ENCODE measurements around the gene MARCHF7. TPM values are rescaled to one million over a fixed set of nuclear protein-coding genes. Genes with fewer than 3 reads are reported as not detected.
"Not testable (repeated sequence)": the region's sequence is repeated elsewhere in the genome, so short reads cannot be mapped to it uniquely, and the experiment has no call there.

Gene MARCHF7
- total and polyA plus RNA-seq, 7 donors, result 51.2 to 104 (median 83.9) TPM

DNA sequence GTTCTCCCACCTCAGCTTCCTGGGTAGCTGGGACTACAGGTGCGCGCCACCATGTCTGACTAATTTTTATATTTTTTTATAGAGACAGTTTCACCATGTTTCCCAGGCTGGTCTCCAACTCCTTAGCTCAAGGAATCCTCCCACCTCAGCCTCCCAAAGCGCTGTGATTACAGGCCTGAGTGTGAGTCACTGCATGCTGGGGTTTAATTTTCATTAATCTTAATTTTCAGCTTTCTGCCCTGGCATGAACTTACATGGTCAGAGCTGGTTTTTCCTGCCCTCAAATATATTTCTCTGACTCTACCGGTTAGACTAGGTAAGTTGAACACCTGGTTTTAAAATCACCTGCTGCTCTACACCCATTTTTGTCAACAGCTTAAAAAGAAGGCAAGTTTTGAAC, 3.1 kb downstream of the MARCHF7 start:
- Histone ChIP-seq H3K4me1 (peaks cover 57% of the 10 kb centered on the region), H3K9me3 (no peaks in the 10 kb centered on the region), H3K27me3 (ENCODE audit: insufficient read depth in 3 of 3, low read length in 2 of 3) (no peaks in the 10 kb centered on the region), H3K4me3 (no peak overlapping the region), H3K27ac (peak overlapping the region; percentile 98), H3K36me3 (ENCODE audit: insufficient read depth in 1 of 2, low read depth in 1 of 2) (peaks cover 0 to 50% of the 10 kb centered on the region in 2 donors)
- TF ChIP-seq, protein P1, sequence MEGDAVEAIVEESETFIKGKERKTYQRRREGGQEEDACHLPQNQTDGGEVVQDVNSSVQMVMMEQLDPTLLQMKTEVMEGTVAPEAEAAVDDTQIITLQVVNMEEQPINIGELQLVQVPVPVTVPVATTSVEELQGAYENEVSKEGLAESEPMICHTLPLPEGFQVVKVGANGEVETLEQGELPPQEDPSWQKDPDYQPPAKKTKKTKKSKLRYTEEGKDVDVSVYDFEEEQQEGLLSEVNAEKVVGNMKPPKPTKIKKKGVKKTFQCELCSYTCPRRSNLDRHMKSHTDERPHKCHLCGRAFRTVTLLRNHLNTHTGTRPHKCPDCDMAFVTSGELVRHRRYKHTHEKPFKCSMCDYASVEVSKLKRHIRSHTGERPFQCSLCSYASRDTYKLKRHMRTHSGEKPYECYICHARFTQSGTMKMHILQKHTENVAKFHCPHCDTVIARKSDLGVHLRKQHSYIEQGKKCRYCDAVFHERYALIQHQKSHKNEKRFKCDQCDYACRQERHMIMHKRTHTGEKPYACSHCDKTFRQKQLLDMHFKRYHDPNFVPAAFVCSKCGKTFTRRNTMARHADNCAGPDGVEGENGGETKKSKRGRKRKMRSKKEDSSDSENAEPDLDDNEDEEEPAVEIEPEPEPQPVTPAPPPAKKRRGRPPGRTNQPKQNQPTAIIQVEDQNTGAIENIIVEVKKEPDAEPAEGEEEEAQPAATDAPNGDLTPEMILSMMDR (IDR thresholded peaks at IDR 0.05), result no peak
- intact Hi-C loops (cut with DNase I), result no loop called here
- ATAC-seq (no peak), DNase-seq (no peak)
- WGBS, 3 donors, result 91 to 93% (median 91%) methylated on average over 4 of the region's 4 CpGs

- ATAC-seq; intact Hi-C loops (cut with DNase I); H3K27me3 ChIP-seq (ENCODE audit: insufficient read depth in 3 of 3, low read length in 2 of 3); H3K4me3 ChIP-seq; DNase-seq; H3K9me3 ChIP-seq; H3K27ac ChIP-seq: not testable (repeated sequence)
- peaks cover 62% of the 10 kb centered on the region for H3K4me1 ChIP-seq
- H3K36me3 ChIP-seq (ENCODE audit: insufficient read depth in 1 of 2, low read depth in 1 of 2), result peaks cover 2 to 50% of the 10 kb centered on the region in 2 donors
- 95 to 97% (median 96%) methylated on average over 4 of the region's 4 CpGs for WGBS, 3 donors
Measured at GRCh38 chr2:159716409-159716808, 4.1 kb downstream of the MARCHF7 start.

GRCh38 chr2:159716857-159717256, 4.6 kb downstream of the MARCHF7 start:
- intact Hi-C loops (cut with DNase I), result no loop called here
- no peaks in the 10 kb centered on the region for H3K9me3 ChIP-seq
- no peaks in the 10 kb centered on the region for H3K27me3 ChIP-seq (ENCODE audit: insufficient read depth in 3 of 3, low read length in 2 of 3)
- H3K27ac ChIP-seq, result no peak overlapping the region
- ATAC-seq (no peak), DNase-seq (no peak)
- peaks cover 2 to 50% of the 10 kb centered on the region in 2 donors for H3K36me3 ChIP-seq (ENCODE audit: insufficient read depth in 1 of 2, low read depth in 1 of 2)
- peaks cover 65% of the 10 kb centered on the region for H3K4me1 ChIP-seq
- WGBS, 3 donors, result 68 to 72% (median 70%) methylated on average over 2 of the region's 2 CpGs
- no peak overlapping the region for H3K4me3 ChIP-seq
- TF ChIP-seq, protein P1 (IDR thresholded peaks at IDR 0.05), result no peak

- peaks cover 2 to 45% of the 10 kb centered on the region in 2 donors for H3K36me3 ChIP-seq (ENCODE audit: insufficient read depth in 1 of 2, low read depth in 1 of 2)
- no peak overlapping the region for H3K27ac ChIP-seq
- 85 to 89% (median 88%) methylated on average over 10 of the region's 10 CpGs for WGBS, 3 donors
- DNase-seq (no peak), ATAC-seq (peak in 2 of 4 donors; percentile 54 to 65)
- peaks cover 60% of the 10 kb centered on the region for H3K4me1 ChIP-seq
- H3K9me3 ChIP-seq, result no peaks in the 10 kb centered on the region
- intact Hi-C loops (cut with DNase I), result no loop called here
- no peaks in the 10 kb centered on the region for H3K27me3 ChIP-seq (ENCODE audit: insufficient read depth in 3 of 3, low read length in 2 of 3)
- TF ChIP-seq, protein P1 (IDR thresholded peaks at IDR 0.05), result no peak
- H3K4me3 ChIP-seq, result no peak overlapping the region
Measured at GRCh38 chr2:159720676-159721075, 8.4 kb downstream of the MARCHF7 start.

- no peak for ATAC-seq
- no peaks in the 10 kb centered on the region for H3K9me3 ChIP-seq
- 91 to 99% (median 93%) methylated on average over 2 of the region's 2 CpGs for WGBS, 3 donors
Measured at GRCh38 chr2:159722580-159722979, 10.3 kb downstream of the MARCHF7 start.

DNA sequence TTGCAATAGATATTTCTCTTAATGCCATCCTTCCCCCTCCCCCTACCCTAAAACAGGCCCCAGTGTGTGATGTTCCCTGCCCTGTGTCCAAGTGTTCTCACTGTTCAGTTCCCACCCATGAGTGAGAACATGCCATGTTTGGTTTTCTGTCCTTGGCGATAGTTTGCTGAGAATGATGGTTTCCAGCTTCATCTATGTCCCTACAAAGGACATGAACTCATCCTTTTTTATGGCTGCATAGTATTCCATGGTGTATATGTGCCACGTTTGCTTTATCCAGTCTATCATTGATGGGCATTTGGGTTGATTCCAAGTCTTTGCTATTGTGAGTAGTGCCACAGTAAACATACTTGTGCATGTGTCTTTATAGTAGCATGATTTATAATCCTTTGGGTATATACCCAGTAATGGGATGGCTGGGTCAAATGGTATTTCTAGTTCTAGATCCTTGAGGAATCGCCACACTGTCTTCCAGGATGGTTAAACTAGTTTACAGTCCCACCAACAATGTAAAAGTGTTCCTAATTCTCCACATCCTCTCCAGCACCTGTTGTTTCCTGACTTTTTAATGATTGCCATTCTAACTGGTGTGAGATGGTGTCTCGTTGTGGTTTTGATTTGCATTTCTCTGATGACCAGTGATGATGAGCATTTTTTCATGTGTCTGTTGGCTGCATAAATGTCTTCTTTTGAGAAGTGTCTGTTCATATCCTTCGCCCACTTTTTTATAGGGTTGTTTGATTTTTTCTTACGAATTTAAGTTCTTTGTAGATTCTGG, 12.7 kb downstream of the MARCHF7 start:
- intact Hi-C loops (cut with DNase I); H3K27ac ChIP-seq; H3K9me3 ChIP-seq; H3K4me3 ChIP-seq; H3K27me3 ChIP-seq (ENCODE audit: insufficient read depth in 3 of 3, low read length in 2 of 3); DNase-seq; ATAC-seq: not testable (repeated sequence)
- WGBS, 3 donors, result 75 to 90% (median 87%) methylated on average over 6 of the region's 6 CpGs
- Histone ChIP-seq H3K36me3 (ENCODE audit: insufficient read depth in 1 of 2, low read depth in 1 of 2) (peaks cover 5 to 17% of the 10 kb centered on the region in 2 donors), H3K4me1 (peaks cover 29% of the 10 kb centered on the region)

More at GRCh38 chr2:159722580-159722979, 10.3 kb downstream of the MARCHF7 start:
- DNase-seq, result no peak
- peaks cover 2 to 26% of the 10 kb centered on the region in 2 donors for H3K36me3 ChIP-seq (ENCODE audit: insufficient read depth in 1 of 2, low read depth in 1 of 2)
- H3K4me1 ChIP-seq, result peaks cover 41% of the 10 kb centered on the region
- no peak overlapping the region for H3K27ac ChIP-seq
- TF ChIP-seq, protein P1 (IDR thresholded peaks at IDR 0.05), result no peak
- no peaks in the 10 kb centered on the region for H3K27me3 ChIP-seq (ENCODE audit: insufficient read depth in 3 of 3, low read length in 2 of 3)
- H3K4me3 ChIP-seq, result no peak overlapping the region
- intact Hi-C loops (cut with DNase I), result no loop called here
